Left colon (tissue), 2 donors: ENCODE data around the gene C15orf62. TPM values are rescaled to one million over a fixed set of nuclear protein-coding genes. Genes with fewer than 3 reads are reported as not detected.

Experiments used
- ATAC-seq: fragments of 200-7000 bp; cut with Tn5 transposase; one replicate; pipeline ENCODE4 v1.9.1; 2020; ENCODE audit warnings: mild to moderate bottlenecking, moderate library complexity
- DNase-seq, 2 donors: peaks; one replicate each; pipeline ENCODE4 v3.0.0-alpha.2; 2020
- intact Hi-C, 2 donors: fragments of 100-400 bp; cut with DNase I in 1 of 2; cut with micrococcal nuclease in 1 of 2; formaldehyde crosslinking; loops; one replicate each; pipeline versions ENCODE4 v1.11.2 to v1.14.0; 2022; cut with DNase I, micrococcal nuclease
- long read RNA-seq: library from polyadenylated mRNA; unstranded; transcript quantifications from one replicate; pipeline ENCODE4 v2.0.0, GENCODE V29; 2021
- total RNA-seq, 2 donors: library from RNA; stranded (reverse); fragmentation: NEBNext Ultra II Directional; extraction: Animal tissue kit (Norgen Biotek cat#: 25700); gene quantifications; one replicate each; pipeline ENCODE4 v1.2.1, GENCODE V29; 2021
- donor health status: DM: no; HTN: no; CAD: no.
- donor health status: DM: yes; HTN: yes; CAD: no.

The C15orf62 gene, protein sequence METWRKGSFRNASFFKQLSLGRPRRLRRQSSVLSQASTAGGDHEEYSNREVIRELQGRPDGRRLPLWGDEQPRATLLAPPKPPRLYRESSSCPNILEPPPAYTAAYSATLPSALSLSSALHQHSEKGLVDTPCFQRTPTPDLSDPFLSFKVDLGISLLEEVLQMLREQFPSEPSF
- under 1 TPM; 0.25 to 0.61 TPM for total RNA-seq
- long read RNA-seq, partial matches to known transcripts, result 0 of 1 reads
- long read RNA-seq, other reads (novel, unspliced or antisense), result 1 of 1 reads

- DNase-seq, result peak; percentile 60 to 84
- intact Hi-C loops, result no loop called here
- ATAC-seq, result peak; percentile 43
Measured at GRCh38 chr15:40769274-40770146, at the start of gene C15orf62. C15orf62 (plus strand) TSS chr15:40769980; CDS start chr15:40770496, 516 bp downstream.

- DNase-seq, result no peak
- intact Hi-C loops, result no loop called here
- no peak for ATAC-seq
Measured at GRCh38 chr15:40721701-40722100, 48.1 kb upstream of the C15orf62 start.

- no peak for DNase-seq
- no peak for ATAC-seq
- intact Hi-C loops, result no loop called here
Measured at GRCh38 chr15:40722354-40722753, 47.4 kb upstream of the C15orf62 start.

DNA sequence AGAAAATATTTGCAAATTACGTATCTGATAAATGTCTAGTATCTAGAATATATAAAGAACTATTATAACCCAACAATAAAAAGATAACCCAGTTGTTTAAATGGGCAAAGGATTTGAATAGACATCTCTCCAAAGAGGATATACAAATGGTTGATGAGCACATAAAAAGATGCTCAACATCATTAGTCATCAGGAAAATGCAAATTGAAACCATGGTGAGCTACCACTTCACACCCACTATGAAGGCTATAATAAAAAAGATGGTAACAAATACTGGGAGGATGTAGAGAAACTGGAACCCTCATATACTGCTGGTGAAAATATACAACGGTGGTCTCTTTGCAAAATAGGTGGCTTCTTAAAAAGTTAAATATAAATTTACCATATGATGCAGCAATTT lies 46.8 kb upstream of the C15orf62 start:
- DNase-seq (no peak), ATAC-seq (no peak)
- intact Hi-C loops, result no loop called here

GRCh38 chr15:40723919-40724318 lies 45.9 kb upstream of the C15orf62 start:
- DNase-seq, result no peak
- ATAC-seq, result no peak
- intact Hi-C loops, result no loop called here

- intact Hi-C loops, result no loop called here
- no peak for ATAC-seq
- DNase-seq, result no peak
Measured at GRCh38 chr15:40731034-40731433, 38.7 kb upstream of the C15orf62 start.

DNA sequence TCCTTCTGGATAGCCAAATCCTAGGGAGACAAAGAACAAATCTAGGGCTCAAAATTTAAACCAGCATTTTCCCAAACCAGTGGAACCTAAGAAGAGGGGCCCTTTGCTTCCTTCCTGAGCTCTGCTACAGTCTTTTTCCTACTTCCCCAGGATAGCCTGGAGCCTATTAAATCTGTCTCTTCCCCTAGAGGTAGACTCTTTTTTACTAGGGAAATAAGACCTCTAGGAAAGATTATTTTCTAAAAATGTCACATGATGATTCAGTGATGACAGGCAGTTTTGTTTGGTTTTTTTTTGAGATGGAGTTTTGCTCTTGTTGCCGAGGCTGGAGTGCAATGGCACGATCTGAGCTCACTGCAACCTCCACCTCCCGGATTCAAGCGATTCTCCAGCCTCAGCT lies 33.2 kb upstream of the C15orf62 start:
- no peak for DNase-seq
- intact Hi-C loops, result no loop called here
- no peak for ATAC-seq

GRCh38 chr15:40737048-40737447 lies 32.7 kb upstream of the C15orf62 start:
- ATAC-seq (no peak), DNase-seq (no peak)
- intact Hi-C loops, result no loop called here

DNA sequence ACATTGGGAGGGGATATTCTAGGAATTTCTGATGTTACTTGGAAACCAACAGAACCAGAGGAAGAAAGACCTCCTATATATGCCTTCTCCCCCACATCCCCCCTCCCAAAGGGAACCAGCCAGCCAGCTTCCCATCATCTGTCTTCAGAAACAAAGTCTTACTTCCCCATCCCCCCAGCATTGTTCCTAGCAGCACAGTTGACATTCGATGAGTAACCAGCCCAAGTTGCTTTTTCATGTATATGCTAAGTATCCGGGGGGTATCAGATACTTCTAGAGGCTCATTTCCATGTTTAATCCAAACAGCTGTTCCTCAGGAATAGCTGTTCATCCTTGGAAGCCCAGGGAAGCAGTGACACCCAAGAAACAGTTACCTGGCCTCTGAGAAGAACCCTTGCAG lies 30.7 kb upstream of the C15orf62 start:
- ATAC-seq, result no peak
- intact Hi-C loops, result no loop called here
- no peak for DNase-seq

GRCh38 chr15:40739854-40740253 lies 29.9 kb upstream of the C15orf62 start:
- DNase-seq, result no peak
- no peak for ATAC-seq
- intact Hi-C loops, result no loop called here

DNA sequence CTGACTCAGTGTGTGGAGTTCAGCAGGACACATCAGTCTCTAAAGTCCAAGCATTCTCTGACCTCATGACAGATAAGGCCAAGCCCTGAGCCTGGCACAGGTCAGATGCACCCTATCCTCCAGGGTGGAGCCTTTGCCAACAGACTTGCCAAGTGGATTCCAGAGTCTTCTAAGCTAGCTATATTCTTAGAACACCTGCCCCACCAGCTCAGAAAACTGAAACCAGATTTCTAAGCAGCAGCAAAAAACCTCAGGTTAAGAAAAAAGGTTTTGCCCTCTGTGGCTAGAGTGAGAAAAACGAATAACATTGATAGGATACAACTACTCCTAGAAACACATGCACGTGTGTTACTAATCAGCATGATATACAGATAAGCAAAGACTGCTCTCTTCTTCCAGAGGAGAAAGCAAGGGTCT lies 26.3 kb upstream of the C15orf62 start:
- intact Hi-C loops, result no loop called here
- DNase-seq (no peak), ATAC-seq (no peak)

- ATAC-seq (no peak), DNase-seq (no peak)
- intact Hi-C loops, result no loop called here
Measured at GRCh38 chr15:40743921-40744814, 25.6 kb upstream of the C15orf62 start.

GRCh38 chr15:40744815-40745152 lies 25.0 kb upstream of the C15orf62 start:
- no peak for DNase-seq

DNA sequence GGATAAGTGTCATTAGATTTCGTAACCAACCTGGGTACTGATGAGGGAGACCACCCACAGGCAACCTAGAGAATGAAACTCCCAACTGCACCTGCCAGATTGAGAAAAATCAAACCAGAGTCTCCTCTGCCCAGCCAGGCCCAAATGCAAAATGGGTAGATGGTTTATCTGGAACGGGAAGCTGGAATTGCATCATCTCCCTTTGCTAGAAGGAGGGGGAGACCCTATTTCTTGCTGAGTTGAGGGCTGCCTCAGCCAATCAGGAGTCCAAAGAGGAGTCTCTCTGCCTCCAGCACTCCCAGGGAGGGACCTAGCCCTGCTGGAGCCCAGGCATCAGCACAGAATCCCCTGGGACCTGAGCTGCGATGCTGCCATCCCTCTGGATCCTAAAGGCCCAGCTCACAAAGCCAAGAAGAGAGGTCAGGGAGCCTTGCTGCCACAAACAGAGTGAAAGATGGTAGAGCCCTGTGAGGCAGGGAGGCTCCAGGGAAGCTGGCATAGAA lies 22.8 kb upstream of the C15orf62 start:
- DNase-seq, result no peak
- intact Hi-C loops, result no loop called here
- ATAC-seq, result no peak

More at GRCh38 chr15:40744815-40745152, 25.0 kb upstream of the C15orf62 start:
- no peak for ATAC-seq
- intact Hi-C loops, result no loop called here

DNA sequence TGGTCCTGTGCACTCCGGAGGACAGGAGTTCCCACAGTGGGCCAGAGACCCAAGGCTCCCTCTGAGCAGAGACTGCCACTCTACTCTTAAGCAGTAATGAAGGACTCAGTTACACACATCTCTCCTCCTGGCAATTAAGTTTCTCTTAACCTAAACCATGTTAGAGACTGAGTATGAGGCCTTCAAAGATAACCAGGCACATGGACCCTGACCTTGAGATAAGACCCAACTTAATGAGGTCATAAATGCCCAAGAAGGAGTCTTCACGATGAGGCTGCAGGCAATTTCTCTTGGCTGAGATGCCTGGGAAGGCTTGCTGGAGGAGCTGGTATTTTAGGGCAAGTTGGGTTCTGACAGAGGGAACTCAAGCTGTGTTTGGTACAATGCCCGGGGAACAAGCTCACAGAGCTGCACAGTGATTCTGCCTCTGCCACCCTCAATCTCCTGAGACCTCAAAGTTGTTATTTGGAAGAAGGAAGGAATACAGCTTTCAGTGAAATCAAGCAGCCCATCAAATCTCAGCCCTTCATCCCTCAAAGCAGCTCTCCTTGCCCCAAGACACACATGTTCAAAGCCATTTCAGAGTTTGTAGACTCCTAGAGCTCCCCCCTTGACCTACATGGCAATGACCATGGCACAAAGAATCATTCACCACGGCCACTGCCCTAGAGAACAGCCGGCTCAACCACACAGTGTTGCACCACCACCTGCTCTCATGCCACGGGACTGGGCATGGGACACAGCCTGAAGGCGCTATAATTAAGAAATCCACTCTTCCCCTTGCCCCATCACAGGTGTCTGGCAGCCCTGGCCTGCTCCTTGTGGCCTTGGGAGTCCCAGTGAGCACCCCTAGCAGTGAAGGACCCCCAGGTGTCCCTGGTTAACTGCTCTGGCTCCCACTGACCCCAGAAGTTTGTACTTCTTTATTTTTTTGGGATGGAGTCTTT lies 21.8 kb upstream of the C15orf62 start:
- DNase-seq (no peak), ATAC-seq (peak; percentile 71)
- intact Hi-C loops, result no loop called here

GRCh38 chr15:40749151-40749630 lies 20.6 kb upstream of the C15orf62 start:
- intact Hi-C loops, result no loop called here
- DNase-seq (no peak), ATAC-seq (no peak)

- intact Hi-C loops, result no loop called here
- ATAC-seq, result no peak
- DNase-seq, result no peak
Measured at GRCh38 chr15:40750885-40751284, 18.9 kb upstream of the C15orf62 start.

DNA sequence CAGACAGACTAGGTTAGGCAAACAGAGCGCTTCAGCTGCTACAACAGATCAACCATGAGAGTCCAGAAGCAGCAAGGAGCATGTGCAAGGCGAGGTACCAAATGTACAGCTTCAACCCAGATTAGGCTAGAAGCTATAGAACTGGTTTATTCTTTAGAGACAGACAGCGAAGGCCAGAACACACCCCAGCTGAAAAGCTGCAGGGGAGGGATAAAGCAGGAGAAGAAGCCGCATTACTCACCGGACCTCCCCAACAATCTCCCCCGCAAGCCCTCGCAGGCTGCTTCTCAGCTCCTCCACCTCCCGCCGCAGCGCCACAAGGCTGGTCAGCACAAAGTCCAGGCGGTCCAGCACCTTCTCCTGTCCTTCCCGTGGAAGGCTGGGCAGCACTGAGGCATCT lies 18.0 kb upstream of the C15orf62 start:
- no peak for ATAC-seq
- no peak for DNase-seq
- intact Hi-C loops, result no loop called here
